ENCODE data around the gene PLCH2.

PLCH2 gene, protein sequence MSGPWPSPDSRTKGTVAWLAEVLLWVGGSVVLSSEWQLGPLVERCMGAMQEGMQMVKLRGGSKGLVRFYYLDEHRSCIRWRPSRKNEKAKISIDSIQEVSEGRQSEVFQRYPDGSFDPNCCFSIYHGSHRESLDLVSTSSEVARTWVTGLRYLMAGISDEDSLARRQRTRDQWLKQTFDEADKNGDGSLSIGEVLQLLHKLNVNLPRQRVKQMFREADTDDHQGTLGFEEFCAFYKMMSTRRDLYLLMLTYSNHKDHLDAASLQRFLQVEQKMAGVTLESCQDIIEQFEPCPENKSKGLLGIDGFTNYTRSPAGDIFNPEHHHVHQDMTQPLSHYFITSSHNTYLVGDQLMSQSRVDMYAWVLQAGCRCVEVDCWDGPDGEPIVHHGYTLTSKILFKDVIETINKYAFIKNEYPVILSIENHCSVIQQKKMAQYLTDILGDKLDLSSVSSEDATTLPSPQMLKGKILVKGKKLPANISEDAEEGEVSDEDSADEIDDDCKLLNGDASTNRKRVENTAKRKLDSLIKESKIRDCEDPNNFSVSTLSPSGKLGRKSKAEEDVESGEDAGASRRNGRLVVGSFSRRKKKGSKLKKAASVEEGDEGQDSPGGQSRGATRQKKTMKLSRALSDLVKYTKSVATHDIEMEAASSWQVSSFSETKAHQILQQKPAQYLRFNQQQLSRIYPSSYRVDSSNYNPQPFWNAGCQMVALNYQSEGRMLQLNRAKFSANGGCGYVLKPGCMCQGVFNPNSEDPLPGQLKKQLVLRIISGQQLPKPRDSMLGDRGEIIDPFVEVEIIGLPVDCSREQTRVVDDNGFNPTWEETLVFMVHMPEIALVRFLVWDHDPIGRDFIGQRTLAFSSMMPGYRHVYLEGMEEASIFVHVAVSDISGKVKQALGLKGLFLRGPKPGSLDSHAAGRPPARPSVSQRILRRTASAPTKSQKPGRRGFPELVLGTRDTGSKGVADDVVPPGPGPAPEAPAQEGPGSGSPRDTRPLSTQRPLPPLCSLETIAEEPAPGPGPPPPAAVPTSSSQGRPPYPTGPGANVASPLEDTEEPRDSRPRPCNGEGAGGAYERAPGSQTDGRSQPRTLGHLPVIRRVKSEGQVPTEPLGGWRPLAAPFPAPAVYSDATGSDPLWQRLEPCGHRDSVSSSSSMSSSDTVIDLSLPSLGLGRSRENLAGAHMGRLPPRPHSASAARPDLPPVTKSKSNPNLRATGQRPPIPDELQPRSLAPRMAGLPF (N-terminal part only)

DNA sequence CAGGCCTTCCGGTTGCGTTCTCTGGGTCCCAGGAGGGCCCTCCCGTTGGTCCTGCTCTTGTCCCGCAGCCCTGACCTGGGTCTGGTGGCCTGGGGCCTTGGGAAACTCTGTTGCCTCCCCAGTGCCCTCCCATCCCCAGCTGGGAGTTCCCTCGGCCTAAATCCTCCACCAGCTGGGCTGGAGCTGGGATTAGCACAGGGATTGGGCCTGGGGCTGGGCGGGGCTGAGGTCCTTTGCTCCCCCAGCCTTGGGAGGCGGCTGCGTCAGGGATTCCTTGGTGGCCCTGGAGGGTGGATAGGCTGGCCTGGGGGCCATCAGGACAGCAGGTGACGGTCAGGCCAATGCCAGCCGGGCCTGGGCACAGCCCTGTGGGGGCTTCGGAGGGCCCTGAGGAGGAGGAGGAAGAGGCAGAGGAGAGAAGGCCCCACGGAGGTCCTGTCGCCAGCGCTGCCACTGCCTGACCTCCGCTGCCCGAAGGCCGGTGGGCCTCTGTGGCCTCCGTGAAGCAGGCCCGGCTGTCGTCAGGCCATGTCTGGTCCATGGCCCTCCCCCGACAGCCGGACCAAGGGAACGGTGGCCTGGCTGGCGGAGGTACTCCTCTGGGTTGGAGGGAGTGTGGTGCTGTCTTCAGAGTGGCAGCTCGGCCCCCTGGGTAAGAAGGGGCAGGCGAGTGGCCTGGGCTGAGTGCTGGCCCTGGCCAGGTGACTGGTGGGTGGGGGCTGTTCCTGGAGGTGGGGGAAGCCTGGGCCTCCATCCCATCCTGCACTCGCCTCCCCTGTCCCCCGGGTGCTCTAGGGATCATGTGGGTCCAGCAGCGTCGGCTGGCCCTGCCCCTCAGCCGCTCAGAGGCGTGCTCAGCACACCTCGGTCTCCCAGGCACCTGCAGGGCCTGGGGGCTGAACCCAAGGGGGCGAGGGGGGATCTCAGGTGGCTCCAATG, at the start of gene PLCH2:
PLCH2 (plus strand) TSS at position 229 of the 939 bp plus-strand sequence; CDS start at position 529, 300 bp downstream.
- TF ChIP-seq JUND (IDR thresholded peaks at IDR 0.05; ENCODE audit: low read depth), result no peak
- DNase-seq (ENCODE audit: low read depth in 1 of 2, low spot score in 1 of 2), result no peak
- in situ Hi-C loops (cut with HindIII; ENCODE audit: low pct_unique_long_range_greater_than_20kb, low sequenced_read_pairs), result no loop called here

DNA sequence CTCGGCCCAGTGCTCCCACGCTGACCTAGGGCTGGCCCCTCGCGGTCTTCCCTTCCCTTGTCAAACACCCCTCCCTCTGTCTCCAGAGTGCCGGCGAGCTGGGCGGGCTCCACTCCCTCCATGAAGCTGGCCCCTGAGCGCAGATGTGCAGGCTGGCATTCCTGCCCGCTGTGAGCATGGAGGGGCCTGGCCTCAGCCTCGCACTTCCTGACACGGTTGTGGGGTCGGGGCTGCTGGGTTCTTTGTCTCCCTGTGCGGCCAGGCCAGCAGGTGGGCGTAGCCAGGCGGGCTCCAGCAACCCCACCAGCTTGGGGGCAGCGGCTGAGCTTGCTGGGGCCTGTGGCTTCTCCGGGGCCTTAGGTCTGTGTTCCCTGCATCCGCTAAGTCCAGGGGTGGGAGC, 49.5 kb upstream of the PLCH2 start:
- no peak for TF ChIP-seq JUND (IDR thresholded peaks at IDR 0.05; ENCODE audit: low read depth)
- no peak for DNase-seq (ENCODE audit: low read depth in 1 of 2, low spot score in 1 of 2)
- in situ Hi-C loops (cut with HindIII; ENCODE audit: low pct_unique_long_range_greater_than_20kb, low sequenced_read_pairs), result no loop called here

- no peak for TF ChIP-seq JUND (IDR thresholded peaks at IDR 0.05; ENCODE audit: low read depth)
- in situ Hi-C loops (cut with HindIII; ENCODE audit: low pct_unique_long_range_greater_than_20kb, low sequenced_read_pairs), result no loop called here
- no peak for DNase-seq (ENCODE audit: low read depth in 1 of 2, low spot score in 1 of 2)
Measured at GRCh38 chr1:2427051-2427450, 49.0 kb upstream of the PLCH2 start.

DNA sequence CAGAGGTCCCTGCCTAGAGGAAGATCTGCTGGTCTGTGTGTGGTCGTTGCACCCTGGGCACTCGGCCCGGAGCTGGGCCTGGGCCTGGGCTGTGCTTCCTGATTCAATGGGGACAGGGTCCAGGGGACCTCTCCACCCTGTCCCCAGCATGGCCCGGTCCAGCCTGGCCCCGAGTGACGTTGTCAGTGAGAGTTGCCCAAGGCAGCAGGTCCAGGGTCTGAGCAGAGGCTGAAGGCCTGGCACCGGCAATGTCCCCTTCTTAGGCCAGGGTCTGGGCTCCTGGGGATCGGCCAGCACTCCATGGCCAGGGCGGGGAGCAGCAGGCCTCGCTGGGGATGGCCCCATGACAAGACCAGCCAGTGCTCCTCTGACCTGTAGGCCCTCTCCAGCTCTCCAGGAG, 48.1 kb upstream of the PLCH2 start:
- in situ Hi-C loops (cut with HindIII; ENCODE audit: low pct_unique_long_range_greater_than_20kb, low sequenced_read_pairs), result no loop called here
- no peak for DNase-seq (ENCODE audit: low read depth in 1 of 2, low spot score in 1 of 2)
- TF ChIP-seq JUND (IDR thresholded peaks at IDR 0.05; ENCODE audit: low read depth), result no peak

GRCh38 chr1:2428490-2428889, 47.6 kb upstream of the PLCH2 start:
- in situ Hi-C loops (cut with HindIII; ENCODE audit: low pct_unique_long_range_greater_than_20kb, low sequenced_read_pairs), result no loop called here

DNA sequence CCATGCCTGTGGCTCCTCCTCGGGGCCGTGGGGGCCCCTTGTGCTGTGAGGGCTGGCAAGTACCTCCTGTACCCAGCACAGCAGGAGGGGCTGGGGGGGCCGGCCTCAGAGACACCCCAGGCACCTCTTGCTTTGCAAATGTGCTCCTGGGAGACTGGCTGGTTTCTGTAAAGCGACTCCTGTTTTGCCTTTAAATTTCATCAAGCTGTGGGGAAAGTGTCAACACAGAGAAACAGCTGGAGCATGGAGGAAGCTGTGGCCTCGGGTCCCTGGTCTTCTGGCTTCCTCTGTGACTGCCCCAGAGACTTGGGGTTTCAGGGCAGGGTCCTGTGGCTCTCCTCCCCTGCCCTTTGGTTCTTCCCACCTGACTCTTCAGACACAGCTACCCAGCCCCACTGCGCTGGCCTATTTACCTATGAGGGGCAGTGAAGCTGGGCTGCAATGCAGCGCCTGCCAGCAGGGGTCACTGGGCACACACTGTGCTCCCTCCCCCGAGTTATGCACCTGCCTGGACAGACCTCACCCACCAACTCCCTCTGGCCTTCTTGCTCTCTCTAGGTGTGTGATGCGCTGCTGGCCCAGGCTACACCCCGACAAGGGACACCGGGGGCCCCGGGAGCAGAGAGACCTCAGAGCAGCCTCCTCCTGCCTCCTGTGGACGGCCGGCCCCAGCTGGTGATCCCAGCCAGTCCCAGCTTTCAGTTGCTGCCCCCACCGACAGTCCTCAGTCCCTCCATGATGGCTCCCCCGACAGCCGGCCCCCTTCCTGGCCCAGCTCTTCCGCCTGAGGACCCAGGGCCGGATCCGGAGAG, 46.1 kb upstream of the PLCH2 start:
- no peak for DNase-seq (ENCODE audit: low read depth in 1 of 2, low spot score in 1 of 2)
- no peak for TF ChIP-seq JUND (IDR thresholded peaks at IDR 0.05; ENCODE audit: low read depth)
- in situ Hi-C loops (cut with HindIII; ENCODE audit: low pct_unique_long_range_greater_than_20kb, low sequenced_read_pairs), result no loop called here

More at GRCh38 chr1:2428490-2428889, 47.6 kb upstream of the PLCH2 start:
- no peak for TF ChIP-seq JUND (IDR thresholded peaks at IDR 0.05; ENCODE audit: low read depth)
- DNase-seq (ENCODE audit: low read depth in 1 of 2, low spot score in 1 of 2), result no peak

DNA sequence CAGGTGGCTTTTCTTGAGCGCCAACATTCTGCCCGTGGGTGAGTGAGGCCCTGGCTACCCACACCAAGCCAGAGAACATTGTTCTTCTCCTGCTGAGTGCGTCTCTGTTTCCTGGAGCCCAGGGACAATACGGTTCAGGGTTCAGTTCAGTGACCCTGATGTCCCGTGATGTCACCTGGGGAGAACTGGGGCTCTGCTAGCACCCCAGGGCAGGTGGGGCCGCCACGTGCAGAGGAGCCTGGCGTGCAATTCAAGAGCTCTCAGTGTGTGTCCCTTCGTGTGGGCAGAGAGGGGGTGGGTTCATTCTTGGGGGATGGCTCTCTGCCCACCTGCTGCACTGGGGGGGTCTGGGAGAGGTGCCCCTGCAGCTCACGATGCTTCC, 45.5 kb upstream of the PLCH2 start:
- in situ Hi-C loops (cut with HindIII; ENCODE audit: low pct_unique_long_range_greater_than_20kb, low sequenced_read_pairs), result no loop called here
- DNase-seq (ENCODE audit: low read depth in 1 of 2, low spot score in 1 of 2), result no peak
- no peak for TF ChIP-seq JUND (IDR thresholded peaks at IDR 0.05; ENCODE audit: low read depth)

GRCh38 chr1:2431103-2431502, 45.0 kb upstream of the PLCH2 start:
- in situ Hi-C loops (cut with HindIII; ENCODE audit: low pct_unique_long_range_greater_than_20kb, low sequenced_read_pairs), result no loop called here
- TF ChIP-seq JUND (IDR thresholded peaks at IDR 0.05; ENCODE audit: low read depth), result no peak
- no peak for DNase-seq (ENCODE audit: low read depth in 1 of 2, low spot score in 1 of 2)

- TF ChIP-seq JUND (IDR thresholded peaks at IDR 0.05; ENCODE audit: low read depth), result no peak
- in situ Hi-C loops (cut with HindIII; ENCODE audit: low pct_unique_long_range_greater_than_20kb, low sequenced_read_pairs), result no loop called here
- DNase-seq (ENCODE audit: low read depth in 1 of 2, low spot score in 1 of 2), result no peak
Measured at GRCh38 chr1:2431518-2431917, 44.6 kb upstream of the PLCH2 start.

DNA sequence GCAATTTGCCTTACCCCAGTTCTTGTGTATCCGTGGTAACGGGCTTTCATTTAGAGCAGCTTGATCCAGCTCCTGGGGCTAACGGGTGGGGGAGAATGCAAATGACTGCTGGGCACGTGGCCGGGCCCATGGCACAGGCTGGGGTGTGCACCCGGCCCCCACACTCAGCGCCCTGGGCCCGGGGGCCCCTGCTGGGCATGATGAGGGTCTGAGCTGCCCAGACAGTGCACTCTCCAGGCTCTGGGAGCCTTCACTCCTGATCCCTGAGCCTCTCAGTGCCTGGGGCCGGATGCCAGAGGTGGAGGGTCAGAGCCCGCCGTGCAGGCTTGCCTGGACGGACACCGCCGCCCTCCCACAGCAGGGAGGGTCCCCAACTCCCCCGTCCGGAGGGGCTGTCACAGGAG, 43.6 kb upstream of the PLCH2 start:
- no peak for TF ChIP-seq JUND (IDR thresholded peaks at IDR 0.05; ENCODE audit: low read depth)
- in situ Hi-C loops (cut with HindIII; ENCODE audit: low pct_unique_long_range_greater_than_20kb, low sequenced_read_pairs), result no loop called here
- no peak for DNase-seq (ENCODE audit: low read depth in 1 of 2, low spot score in 1 of 2)

- DNase-seq (ENCODE audit: low read depth in 1 of 2, low spot score in 1 of 2), result no peak
- TF ChIP-seq JUND (IDR thresholded peaks at IDR 0.05; ENCODE audit: low read depth), result no peak
- in situ Hi-C loops (cut with HindIII; ENCODE audit: low pct_unique_long_range_greater_than_20kb, low sequenced_read_pairs), result no loop called here
Measured at GRCh38 chr1:2433196-2433595, 42.9 kb upstream of the PLCH2 start.

All from T47D (cell line).